Measurements from ENCODE around the gene DCP2.
"Not testable (repeated sequence)": the region's sequence is repeated elsewhere in the genome, so short reads cannot be mapped to it uniquely, and the experiment has no call there.

The DCP2 gene

DNA sequence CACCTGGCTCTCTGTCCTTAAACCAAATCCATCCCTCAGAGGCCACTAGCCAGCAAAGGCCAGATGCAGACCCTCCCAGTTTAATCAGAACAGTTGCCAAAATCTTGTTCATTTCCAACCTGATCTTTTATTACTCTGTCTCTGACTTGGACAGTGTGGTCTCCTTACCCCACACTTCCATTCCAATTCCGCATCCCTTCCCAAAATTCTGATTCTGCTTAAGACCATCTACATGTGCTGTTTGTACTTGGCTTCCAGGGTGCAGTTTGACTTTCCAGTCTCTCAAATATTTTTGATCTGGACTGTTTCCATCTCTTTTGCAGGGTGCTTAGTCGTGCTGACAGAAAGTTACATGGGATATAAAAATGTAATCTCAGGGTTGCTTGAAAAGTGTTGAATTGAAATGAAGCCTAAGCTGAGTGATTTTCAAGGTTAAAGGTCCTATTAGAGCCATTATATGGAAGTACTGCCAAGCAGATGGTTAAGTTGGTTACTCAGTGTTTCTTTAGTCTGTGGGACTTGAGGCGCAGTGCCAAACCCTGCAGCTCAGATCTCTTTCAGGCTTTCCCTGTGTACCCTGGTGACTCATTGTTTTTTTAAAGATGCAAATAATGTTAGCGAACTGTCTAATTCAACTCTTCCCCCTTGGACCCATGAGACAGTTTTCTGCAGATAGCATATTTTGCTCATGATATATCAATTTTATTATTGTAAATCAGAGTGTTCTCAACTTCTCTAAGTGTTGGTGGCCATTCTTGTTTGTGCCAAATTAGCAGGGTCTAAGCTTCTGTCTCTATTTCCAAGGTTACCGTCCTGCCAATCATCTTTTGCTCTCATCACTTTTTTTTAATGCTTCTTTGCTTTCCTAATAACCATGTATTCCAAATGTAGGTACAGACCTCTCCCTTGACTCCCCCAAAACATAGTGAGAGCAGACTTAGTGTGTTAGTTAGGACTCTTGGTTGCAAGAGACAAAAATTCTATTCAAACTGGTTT is 18.2 kb upstream of the DCP2 start:
- H3K27ac ChIP-seq (ENCODE audit: poor library complexity, severe bottlenecking): peak overlapping the region; percentile 14
- no peak for TF ChIP-seq CTCF (IDR thresholded peaks at IDR 0.05; ENCODE audit: poor library complexity, severe bottlenecking)
- H3K27me3 ChIP-seq (ENCODE audit: insufficient read depth, poor library complexity, severe bottlenecking): no peaks in the 10 kb centered on the region
- no peaks in the 10 kb centered on the region for H3K36me3 ChIP-seq (ENCODE audit: low read depth)
- peak; percentile 96 for ATAC-seq (ENCODE audit: low read depth)
- H3K4me1 ChIP-seq (ENCODE audit: insufficient read depth, poor library complexity, severe bottlenecking): peaks cover 29% of the 10 kb centered on the region
- peak; percentile 92 for DNase-seq (ENCODE audit: low spot score)
- H3K9me3 ChIP-seq (ENCODE audit: severe bottlenecking): no peaks in the 10 kb centered on the region
- no peak overlapping the region for H3K4me3 ChIP-seq (ENCODE audit: severe bottlenecking)

DNA sequence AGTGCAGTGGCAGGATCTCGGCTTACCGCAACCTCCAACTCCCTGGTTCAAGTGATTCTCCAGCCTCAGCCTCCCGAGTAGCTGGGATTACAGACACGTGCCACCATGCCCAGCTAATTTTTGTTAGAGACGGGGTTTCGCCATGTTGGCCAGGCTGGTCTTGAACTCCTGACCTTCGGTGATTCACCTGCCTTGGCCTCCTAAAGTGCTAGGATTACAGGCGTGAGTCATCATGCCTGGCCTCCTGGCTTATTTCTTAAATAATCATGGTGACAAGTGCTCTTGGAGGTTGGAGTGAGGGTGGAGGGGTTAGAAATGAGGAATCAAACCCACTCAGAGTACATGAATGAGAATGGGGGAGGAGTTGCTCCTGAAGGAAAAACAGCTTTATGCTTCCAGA is 16.7 kb upstream of the DCP2 start:
- H3K36me3 ChIP-seq (ENCODE audit: low read depth); H3K9me3 ChIP-seq (ENCODE audit: severe bottlenecking); H3K27ac ChIP-seq (ENCODE audit: poor library complexity, severe bottlenecking); H3K27me3 ChIP-seq (ENCODE audit: insufficient read depth, poor library complexity, severe bottlenecking); H3K4me3 ChIP-seq (ENCODE audit: severe bottlenecking): not testable (repeated sequence)
- peaks cover 32% of the 10 kb centered on the region for H3K4me1 ChIP-seq (ENCODE audit: insufficient read depth, poor library complexity, severe bottlenecking)
- peak; percentile 44 for ATAC-seq (ENCODE audit: low read depth)
- peak; percentile 79 for DNase-seq (ENCODE audit: low spot score)

DNA sequence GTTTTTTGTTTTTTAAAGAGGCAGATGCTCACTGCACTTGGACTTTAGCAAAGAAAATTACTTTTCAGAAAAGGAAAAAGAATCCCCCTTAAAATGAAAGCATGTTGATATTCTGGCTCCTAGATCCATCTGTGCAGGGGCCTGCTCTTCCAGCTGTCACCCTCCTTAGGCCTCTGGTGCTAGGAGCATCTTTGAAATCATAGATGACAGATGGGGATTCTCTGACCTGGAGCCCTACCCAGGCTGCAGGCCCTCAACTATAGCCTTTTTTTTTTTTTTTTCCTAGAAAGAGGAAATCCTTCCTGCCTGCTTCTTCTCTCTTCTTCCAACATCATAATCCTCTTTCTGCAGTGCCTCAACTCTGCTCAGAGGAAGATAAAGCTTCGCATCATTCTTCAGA is 16.3 kb upstream of the DCP2 start:
- H3K27ac ChIP-seq (ENCODE audit: poor library complexity, severe bottlenecking): no peak overlapping the region
- no peak for ATAC-seq (ENCODE audit: low read depth)
- H3K4me1 ChIP-seq (ENCODE audit: insufficient read depth, poor library complexity, severe bottlenecking): peaks cover 32% of the 10 kb centered on the region
- TF ChIP-seq CTCF (IDR thresholded peaks at IDR 0.05; ENCODE audit: poor library complexity, severe bottlenecking): no peak
- no peak overlapping the region for H3K4me3 ChIP-seq (ENCODE audit: severe bottlenecking)
- no peaks in the 10 kb centered on the region for H3K27me3 ChIP-seq (ENCODE audit: insufficient read depth, poor library complexity, severe bottlenecking)
- DNase-seq (ENCODE audit: low spot score): no peak
- H3K36me3 ChIP-seq (ENCODE audit: low read depth): no peaks in the 10 kb centered on the region
- H3K9me3 ChIP-seq (ENCODE audit: severe bottlenecking): no peaks in the 10 kb centered on the region

GRCh38 chr5:112960863-112961504 is 15.6 kb upstream of the DCP2 start:
- Histone ChIP-seq H3K27me3 (ENCODE audit: insufficient read depth, poor library complexity, severe bottlenecking) (no peaks in the 10 kb centered on the region), H3K36me3 (ENCODE audit: low read depth) (no peaks in the 10 kb centered on the region), H3K27ac (ENCODE audit: poor library complexity, severe bottlenecking) (no peak overlapping the region), H3K4me1 (ENCODE audit: insufficient read depth, poor library complexity, severe bottlenecking) (peaks cover 32% of the 10 kb centered on the region), H3K9me3 (ENCODE audit: severe bottlenecking) (no peaks in the 10 kb centered on the region), H3K4me3 (ENCODE audit: severe bottlenecking) (no peak overlapping the region)
- ATAC-seq (ENCODE audit: low read depth): no peak
- no peak for TF ChIP-seq CTCF (IDR thresholded peaks at IDR 0.05; ENCODE audit: poor library complexity, severe bottlenecking)
- DNase-seq (ENCODE audit: low spot score): no peak

- not testable (repeated sequence) for H3K36me3 ChIP-seq (ENCODE audit: low read depth); DNase-seq (ENCODE audit: low spot score); H3K9me3 ChIP-seq (ENCODE audit: severe bottlenecking); ATAC-seq (ENCODE audit: low read depth); H3K4me3 ChIP-seq (ENCODE audit: severe bottlenecking); H3K27ac ChIP-seq (ENCODE audit: poor library complexity, severe bottlenecking); H3K27me3 ChIP-seq (ENCODE audit: insufficient read depth, poor library complexity, severe bottlenecking)
- H3K4me1 ChIP-seq (ENCODE audit: insufficient read depth, poor library complexity, severe bottlenecking): peaks cover 20% of the 10 kb centered on the region
These were observed 13.2 kb upstream of the DCP2 start for GRCh38 chr5:112963374-112963733.

Measured in RWPE2 (cell line).